HepG2 (cell line): ENCODE results near the gene SULT2B1. TPM values are rescaled to one million over a fixed set of nuclear protein-coding genes. Genes with fewer than 3 reads are reported as not detected.

ENCODE experiments used
- GABPA ChIP-seq, 2 experiments: IDR thresholded peaks; 2 replicates each; pipeline ENCODE4 v1.6.1; 2011 to 2016; ENCODE audit warnings: low read depth in 2 of 2, low read length in 1 of 2, missing biosample characterization in 1 of 2, missing genetic modification characterization in 1 of 2
- GLI4 ChIP-seq: sonication (generic); formaldehyde crosslinking; IDR thresholded peaks from 2 replicates; pipeline ENCODE4 v1.5.1; 2020; ENCODE audit warnings: missing genetic modification reagents, mild to moderate bottlenecking, moderate library complexity, borderline replicate concordance
- KDM6A ChIP-seq: IDR thresholded peaks from 2 replicates; pipeline ENCODE4 v1.6.1; 2016; ENCODE audit warnings: low read depth
- ZBTB3 ChIP-seq: sonication (generic); formaldehyde crosslinking; IDR thresholded peaks from 2 replicates; pipeline ENCODE4 v1.4.0; 2020; ENCODE audit warnings: low read depth, mild to moderate bottlenecking, moderate library complexity, missing genetic modification reagents, borderline replicate concordance
- ZNF430 ChIP-seq: sonication (generic); formaldehyde crosslinking; IDR thresholded peaks from 2 replicates; pipeline ENCODE4 v1.9.0; 2021; ENCODE audit warnings: mild to moderate bottlenecking, missing genetic modification reagents
- ZNF510 ChIP-seq: sonication (generic); formaldehyde crosslinking; IDR thresholded peaks from 2 replicates; pipeline ENCODE4 v1.4.0; 2020; ENCODE audit warnings: low read depth, mild to moderate bottlenecking, missing genetic modification reagents
- polyA plus RNA-seq, 8 experiments: library from polyadenylated mRNA; depleted of rRNA in 3 of 8; stranded (reverse) in 7 of 8; unstranded in 1 of 8; fragments of >200 nt; fragmentation: Illumina TruSeq in 4 of 8; extraction: Trizol in 4 of 8; gene quantifications; 2 replicates each; pipeline versions ENCODE4 v1.2.1 to v1.2.3, GENCODE V29; 2011 to 2016; ENCODE audit warnings: low read depth in 4 of 8, missing spikeins in 1 of 8, mixed read lengths in 1 of 8; ENCODE audit not compliant: insufficient read depth in 1 of 8
- total RNA-seq, 5 experiments: library from RNA; depleted of rRNA; stranded (reverse); fragments of >200 nt; fragmentation: Illumina TruSeq; extraction: Trizol; gene quantifications; 2 replicates each; pipeline ENCODE4 v1.2.3, GENCODE V29; 2016; ENCODE audit warnings: low read depth in 1 of 5
- TF ChIP-seq, protein P1 (sequence below): sonication (generic); formaldehyde crosslinking; IDR thresholded peaks from 2 replicates; pipeline ENCODE4 v1.4.0; 2020; ENCODE audit warnings: missing genetic modification reagents
- TF ChIP-seq, protein P2 (sequence below): sonication (generic); formaldehyde crosslinking; IDR thresholded peaks from 2 replicates; pipeline ENCODE4 v1.9.0; 2022; ENCODE audit warnings: missing genetic modification reagents, mild to moderate bottlenecking, borderline replicate concordance
- TF ChIP-seq, protein P3 (sequence below): sonication (generic); formaldehyde crosslinking; IDR thresholded peaks from 2 replicates; pipeline ENCODE4 v1.4.0; 2020; ENCODE audit warnings: low read depth, missing genetic modification reagents
- TF ChIP-seq, protein P4 (sequence below): sonication (generic); formaldehyde crosslinking; IDR thresholded peaks from 2 replicates; pipeline ENCODE4 v1.5.0; 2020; ENCODE audit warnings: mild to moderate bottlenecking, missing genetic modification reagents
- TF ChIP-seq, protein P5 (sequence below): sonication (generic); formaldehyde crosslinking; IDR thresholded peaks from 2 replicates; pipeline ENCODE4 v1.5.0; 2020; ENCODE audit warnings: missing genetic modification reagents

The SULT2B1 gene
- total and polyA plus RNA-seq, 2 of the 13 experiments (the other 11 are each of a cell fraction or from before 2014, with no cell fraction given), result 0.13 TPM; not detected in 1

DNA sequence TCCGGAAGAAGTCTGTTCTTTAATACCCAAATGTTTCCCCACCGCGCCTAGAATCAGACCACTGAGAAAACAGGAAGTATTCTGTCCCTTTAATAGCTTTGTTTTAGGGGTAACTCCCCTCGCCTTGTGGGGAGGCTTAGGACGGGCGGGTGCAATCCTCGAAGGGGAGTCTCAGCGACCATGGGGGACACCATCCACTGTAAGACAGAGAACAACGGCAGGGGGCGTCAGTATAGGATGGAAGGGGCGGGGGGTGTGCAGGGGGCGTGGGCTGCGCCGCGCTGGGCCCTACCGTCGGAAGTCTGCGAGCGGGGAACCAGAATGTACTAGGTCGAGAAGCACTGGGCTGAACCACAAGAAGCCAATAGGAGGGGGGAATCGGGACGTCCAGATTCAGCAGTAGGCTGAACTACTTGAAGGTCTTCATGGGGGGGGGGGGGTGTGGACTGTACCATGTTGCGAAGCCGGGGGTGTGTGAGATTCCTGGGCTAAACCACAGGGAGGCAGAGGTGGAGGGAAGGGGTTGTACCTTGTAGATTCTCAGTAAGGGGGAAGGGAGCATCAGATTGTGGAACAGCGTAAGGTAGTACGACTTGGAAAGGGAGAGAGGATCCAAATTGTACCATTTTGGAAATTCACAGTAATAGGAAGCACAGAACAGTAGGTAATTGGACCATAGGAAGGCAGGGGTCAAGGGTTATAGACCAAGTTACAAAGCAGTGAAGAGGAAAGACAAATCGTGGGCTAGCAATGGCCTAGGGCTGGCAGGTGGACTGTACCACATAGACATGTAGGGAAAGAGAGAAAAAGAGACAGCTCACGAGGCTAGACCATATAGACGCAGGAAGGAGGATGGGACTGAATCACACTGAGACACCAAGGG, 86.2 kb downstream of the SULT2B1 start (continued):
- TF ChIP-seq, protein P1, sequence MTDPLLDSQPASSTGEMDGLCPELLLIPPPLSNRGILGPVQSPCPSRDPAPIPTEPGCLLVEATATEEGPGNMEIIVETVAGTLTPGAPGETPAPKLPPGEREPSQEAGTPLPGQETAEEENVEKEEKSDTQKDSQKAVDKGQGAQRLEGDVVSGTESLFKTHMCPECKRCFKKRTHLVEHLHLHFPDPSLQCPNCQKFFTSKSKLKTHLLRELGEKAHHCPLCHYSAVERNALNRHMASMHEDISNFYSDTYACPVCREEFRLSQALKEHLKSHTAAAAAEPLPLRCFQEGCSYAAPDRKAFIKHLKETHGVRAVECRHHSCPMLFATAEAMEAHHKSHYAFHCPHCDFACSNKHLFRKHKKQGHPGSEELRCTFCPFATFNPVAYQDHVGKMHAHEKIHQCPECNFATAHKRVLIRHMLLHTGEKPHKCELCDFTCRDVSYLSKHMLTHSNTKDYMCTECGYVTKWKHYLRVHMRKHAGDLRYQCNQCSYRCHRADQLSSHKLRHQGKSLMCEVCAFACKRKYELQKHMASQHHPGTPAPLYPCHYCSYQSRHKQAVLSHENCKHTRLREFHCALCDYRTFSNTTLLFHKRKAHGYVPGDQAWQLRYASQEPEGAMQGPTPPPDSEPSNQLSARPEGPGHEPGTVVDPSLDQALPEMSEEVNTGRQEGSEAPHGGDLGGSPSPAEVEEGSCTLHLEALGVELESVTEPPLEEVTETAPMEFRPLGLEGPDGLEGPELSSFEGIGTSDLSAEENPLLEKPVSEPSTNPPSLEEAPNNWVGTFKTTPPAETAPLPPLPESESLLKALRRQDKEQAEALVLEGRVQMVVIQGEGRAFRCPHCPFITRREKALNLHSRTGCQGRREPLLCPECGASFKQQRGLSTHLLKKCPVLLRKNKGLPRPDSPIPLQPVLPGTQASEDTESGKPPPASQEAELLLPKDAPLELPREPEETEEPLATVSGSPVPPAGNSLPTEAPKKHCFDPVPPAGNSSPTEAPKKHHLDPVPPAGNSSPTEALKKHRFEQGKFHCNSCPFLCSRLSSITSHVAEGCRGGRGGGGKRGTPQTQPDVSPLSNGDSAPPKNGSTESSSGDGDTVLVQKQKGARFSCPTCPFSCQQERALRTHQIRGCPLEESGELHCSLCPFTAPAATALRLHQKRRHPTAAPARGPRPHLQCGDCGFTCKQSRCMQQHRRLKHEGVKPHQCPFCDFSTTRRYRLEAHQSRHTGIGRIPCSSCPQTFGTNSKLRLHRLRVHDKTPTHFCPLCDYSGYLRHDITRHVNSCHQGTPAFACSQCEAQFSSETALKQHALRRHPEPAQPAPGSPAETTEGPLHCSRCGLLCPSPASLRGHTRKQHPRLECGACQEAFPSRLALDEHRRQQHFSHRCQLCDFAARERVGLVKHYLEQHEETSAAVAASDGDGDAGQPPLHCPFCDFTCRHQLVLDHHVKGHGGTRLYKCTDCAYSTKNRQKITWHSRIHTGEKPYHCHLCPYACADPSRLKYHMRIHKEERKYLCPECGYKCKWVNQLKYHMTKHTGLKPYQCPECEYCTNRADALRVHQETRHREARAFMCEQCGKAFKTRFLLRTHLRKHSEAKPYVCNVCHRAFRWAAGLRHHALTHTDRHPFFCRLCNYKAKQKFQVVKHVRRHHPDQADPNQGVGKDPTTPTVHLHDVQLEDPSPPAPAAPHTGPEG, result 0 out of 2 replicates have a peak, but pooled peaks have one; percentile 22
- TF ChIP-seq ZNF430 (CRISPR knock-in tag), result 0 out of 2 replicates have a peak, but pooled peaks have one; percentile 1
- no peak for TF ChIP-seq KDM6A
- no peak for TF ChIP-seq GLI4
- TF ChIP-seq, protein P2, sequence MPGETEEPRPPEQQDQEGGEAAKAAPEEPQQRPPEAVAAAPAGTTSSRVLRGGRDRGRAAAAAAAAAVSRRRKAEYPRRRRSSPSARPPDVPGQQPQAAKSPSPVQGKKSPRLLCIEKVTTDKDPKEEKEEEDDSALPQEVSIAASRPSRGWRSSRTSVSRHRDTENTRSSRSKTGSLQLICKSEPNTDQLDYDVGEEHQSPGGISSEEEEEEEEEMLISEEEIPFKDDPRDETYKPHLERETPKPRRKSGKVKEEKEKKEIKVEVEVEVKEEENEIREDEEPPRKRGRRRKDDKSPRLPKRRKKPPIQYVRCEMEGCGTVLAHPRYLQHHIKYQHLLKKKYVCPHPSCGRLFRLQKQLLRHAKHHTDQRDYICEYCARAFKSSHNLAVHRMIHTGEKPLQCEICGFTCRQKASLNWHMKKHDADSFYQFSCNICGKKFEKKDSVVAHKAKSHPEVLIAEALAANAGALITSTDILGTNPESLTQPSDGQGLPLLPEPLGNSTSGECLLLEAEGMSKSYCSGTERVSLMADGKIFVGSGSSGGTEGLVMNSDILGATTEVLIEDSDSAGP (CRISPR knock-in tag), result peak; percentile 89
- TF ChIP-seq, protein P3, sequence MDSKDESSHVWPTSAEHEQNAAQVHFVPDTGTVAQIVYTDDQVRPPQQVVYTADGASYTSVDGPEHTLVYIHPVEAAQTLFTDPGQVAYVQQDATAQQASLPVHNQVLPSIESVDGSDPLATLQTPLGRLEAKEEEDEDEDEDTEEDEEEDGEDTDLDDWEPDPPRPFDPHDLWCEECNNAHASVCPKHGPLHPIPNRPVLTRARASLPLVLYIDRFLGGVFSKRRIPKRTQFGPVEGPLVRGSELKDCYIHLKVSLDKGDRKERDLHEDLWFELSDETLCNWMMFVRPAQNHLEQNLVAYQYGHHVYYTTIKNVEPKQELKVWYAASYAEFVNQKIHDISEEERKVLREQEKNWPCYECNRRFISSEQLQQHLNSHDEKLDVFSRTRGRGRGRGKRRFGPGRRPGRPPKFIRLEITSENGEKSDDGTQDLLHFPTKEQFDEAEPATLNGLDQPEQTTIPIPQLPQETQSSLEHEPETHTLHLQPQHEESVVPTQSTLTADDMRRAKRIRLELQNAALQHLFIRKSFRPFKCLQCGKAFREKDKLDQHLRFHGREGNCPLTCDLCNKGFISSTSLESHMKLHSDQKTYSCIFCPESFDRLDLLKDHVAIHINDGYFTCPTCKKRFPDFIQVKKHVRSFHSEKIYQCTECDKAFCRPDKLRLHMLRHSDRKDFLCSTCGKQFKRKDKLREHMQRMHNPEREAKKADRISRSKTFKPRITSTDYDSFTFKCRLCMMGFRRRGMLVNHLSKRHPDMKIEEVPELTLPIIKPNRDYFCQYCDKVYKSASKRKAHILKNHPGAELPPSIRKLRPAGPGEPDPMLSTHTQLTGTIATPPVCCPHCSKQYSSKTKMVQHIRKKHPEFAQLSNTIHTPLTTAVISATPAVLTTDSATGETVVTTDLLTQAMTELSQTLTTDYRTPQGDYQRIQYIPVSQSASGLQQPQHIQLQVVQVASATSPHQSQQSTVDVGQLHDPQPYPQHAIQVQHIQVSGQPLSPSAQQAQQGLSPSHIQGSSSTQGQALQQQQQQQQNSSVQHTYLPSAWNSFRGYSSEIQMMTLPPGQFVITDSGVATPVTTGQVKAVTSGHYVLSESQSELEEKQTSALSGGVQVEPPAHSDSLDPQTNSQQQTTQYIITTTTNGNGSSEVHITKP (CRISPR knock-in tag), result peak; percentile 99
- 0 out of 2 replicates have a peak, but pooled peaks have one; percentile 1 for TF ChIP-seq ZNF510 (CRISPR knock-in tag)
- TF ChIP-seq, protein P4, sequence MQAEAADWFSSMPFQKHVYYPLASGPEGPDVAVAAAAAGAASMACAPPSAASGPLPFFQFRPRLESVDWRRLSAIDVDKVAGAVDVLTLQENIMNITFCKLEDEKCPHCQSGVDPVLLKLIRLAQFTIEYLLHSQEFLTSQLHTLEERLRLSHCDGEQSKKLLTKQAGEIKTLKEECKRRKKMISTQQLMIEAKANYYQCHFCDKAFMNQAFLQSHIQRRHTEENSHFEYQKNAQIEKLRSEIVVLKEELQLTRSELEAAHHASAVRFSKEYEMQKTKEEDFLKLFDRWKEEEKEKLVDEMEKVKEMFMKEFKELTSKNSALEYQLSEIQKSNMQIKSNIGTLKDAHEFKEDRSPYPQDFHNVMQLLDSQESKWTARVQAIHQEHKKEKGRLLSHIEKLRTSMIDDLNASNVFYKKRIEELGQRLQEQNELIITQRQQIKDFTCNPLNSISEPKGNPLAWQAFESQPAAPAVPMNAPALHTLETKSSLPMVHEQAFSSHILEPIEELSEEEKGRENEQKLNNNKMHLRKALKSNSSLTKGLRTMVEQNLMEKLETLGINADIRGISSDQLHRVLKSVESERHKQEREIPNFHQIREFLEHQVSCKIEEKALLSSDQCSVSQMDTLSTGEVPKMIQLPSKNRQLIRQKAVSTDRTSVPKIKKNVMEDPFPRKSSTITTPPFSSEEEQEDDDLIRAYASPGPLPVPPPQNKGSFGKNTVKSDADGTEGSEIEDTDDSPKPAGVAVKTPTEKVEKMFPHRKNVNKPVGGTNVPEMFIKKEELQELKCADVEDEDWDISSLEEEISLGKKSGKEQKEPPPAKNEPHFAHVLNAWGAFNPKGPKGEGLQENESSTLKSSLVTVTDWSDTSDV (CRISPR knock-in tag), result no peak
- no peak for TF ChIP-seq GABPA (IDR thresholded peaks at IDR 0.05; ENCODE audit: low read depth, low read length)
- TF ChIP-seq GABPA (CRISPR knock-in tag; IDR thresholded peaks at IDR 0.05; ENCODE audit: low read depth), result peak; percentile 3
- TF ChIP-seq, protein P5, sequence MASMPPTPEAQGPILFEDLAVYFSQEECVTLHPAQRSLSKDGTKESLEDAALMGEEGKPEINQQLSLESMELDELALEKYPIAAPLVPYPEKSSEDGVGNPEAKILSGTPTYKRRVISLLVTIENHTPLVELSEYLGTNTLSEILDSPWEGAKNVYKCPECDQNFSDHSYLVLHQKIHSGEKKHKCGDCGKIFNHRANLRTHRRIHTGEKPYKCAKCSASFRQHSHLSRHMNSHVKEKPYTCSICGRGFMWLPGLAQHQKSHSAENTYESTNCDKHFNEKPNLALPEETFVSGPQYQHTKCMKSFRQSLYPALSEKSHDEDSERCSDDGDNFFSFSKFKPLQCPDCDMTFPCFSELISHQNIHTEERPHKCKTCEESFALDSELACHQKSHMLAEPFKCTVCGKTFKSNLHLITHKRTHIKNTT, result no peak
- no peak for TF ChIP-seq ZBTB3 (CRISPR knock-in tag)
